Panc1 (cell line): ENCODE data around the gene ZNF783.

Source experiments
- POLR2AphosphoS5 ChIP-seq: IDR thresholded peaks from 2 replicates; pipeline ENCODE4 v1.6.1; 2012; ENCODE audit warnings: mild to moderate bottlenecking, low read depth, low read length, moderate library complexity
- SIN3A ChIP-seq: IDR thresholded peaks from 2 replicates; pipeline ENCODE4 v1.6.1; 2012; ENCODE audit warnings: low read depth, mild to moderate bottlenecking, low read length, moderate library complexity, borderline replicate concordance; ENCODE audit not compliant: insufficient read depth
- TCF7L2 ChIP-seq: IDR thresholded peaks from 2 replicates; pipeline ENCODE4 v1.6.1; 2011; ENCODE audit warnings: mild to moderate bottlenecking, low read depth, low read length, inconsistent platforms
- TF ChIP-seq, protein P1 (sequence below), 2 experiments: IDR thresholded peaks; 2 replicates each; pipeline ENCODE4 v1.6.1; 2011 to 2012; ENCODE audit warnings: low read depth in 2 of 2, control low read depth in 1 of 2, low read length in 1 of 2, mild to moderate bottlenecking in 1 of 2, moderate library complexity in 1 of 2; ENCODE audit not compliant: insufficient read depth in 1 of 2
- TF ChIP-seq, protein P2 (sequence below): fragments of 450-650 bp; IDR thresholded peaks from 2 replicates; pipeline ENCODE4 v1.5.1; 2017; ENCODE audit warnings: mild to moderate bottlenecking

DNA sequence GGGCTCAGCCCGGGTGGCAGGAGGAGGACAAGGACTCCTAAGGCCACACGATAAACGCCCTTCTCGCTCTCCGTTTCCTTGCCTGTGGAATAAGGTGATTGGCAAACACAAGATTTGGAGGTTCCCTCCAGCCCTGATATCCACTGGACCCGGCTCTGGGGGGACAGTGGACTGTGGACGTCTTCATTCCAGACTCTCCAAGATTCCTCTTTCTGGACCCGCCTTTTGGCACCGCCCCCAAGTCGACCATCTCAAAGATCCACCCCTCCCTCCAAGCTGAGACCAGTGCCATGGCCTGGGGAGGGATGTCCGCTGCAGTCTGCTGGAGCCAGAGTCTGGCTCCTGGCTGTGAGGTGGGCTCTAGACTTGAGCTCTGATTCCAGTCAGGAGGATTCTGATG is 23.6 kb downstream of the ZNF783 start:
- TF ChIP-seq, protein P1, sequence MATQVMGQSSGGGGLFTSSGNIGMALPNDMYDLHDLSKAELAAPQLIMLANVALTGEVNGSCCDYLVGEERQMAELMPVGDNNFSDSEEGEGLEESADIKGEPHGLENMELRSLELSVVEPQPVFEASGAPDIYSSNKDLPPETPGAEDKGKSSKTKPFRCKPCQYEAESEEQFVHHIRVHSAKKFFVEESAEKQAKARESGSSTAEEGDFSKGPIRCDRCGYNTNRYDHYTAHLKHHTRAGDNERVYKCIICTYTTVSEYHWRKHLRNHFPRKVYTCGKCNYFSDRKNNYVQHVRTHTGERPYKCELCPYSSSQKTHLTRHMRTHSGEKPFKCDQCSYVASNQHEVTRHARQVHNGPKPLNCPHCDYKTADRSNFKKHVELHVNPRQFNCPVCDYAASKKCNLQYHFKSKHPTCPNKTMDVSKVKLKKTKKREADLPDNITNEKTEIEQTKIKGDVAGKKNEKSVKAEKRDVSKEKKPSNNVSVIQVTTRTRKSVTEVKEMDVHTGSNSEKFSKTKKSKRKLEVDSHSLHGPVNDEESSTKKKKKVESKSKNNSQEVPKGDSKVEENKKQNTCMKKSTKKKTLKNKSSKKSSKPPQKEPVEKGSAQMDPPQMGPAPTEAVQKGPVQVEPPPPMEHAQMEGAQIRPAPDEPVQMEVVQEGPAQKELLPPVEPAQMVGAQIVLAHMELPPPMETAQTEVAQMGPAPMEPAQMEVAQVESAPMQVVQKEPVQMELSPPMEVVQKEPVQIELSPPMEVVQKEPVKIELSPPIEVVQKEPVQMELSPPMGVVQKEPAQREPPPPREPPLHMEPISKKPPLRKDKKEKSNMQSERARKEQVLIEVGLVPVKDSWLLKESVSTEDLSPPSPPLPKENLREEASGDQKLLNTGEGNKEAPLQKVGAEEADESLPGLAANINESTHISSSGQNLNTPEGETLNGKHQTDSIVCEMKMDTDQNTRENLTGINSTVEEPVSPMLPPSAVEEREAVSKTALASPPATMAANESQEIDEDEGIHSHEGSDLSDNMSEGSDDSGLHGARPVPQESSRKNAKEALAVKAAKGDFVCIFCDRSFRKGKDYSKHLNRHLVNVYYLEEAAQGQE (IDR thresholded peaks at IDR 0.05; ENCODE audit: insufficient read depth in 1 of 2, low read depth in 2 of 2, low read length in 1 of 2): no peak
- TF ChIP-seq, protein P2, sequence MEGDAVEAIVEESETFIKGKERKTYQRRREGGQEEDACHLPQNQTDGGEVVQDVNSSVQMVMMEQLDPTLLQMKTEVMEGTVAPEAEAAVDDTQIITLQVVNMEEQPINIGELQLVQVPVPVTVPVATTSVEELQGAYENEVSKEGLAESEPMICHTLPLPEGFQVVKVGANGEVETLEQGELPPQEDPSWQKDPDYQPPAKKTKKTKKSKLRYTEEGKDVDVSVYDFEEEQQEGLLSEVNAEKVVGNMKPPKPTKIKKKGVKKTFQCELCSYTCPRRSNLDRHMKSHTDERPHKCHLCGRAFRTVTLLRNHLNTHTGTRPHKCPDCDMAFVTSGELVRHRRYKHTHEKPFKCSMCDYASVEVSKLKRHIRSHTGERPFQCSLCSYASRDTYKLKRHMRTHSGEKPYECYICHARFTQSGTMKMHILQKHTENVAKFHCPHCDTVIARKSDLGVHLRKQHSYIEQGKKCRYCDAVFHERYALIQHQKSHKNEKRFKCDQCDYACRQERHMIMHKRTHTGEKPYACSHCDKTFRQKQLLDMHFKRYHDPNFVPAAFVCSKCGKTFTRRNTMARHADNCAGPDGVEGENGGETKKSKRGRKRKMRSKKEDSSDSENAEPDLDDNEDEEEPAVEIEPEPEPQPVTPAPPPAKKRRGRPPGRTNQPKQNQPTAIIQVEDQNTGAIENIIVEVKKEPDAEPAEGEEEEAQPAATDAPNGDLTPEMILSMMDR: no peak
- TF ChIP-seq TCF7L2 (no peak), SIN3A (no peak), POLR2AphosphoS5 (no peak)
